ENCODE results near the gene B9D1. TPM values are rescaled to one million over a fixed set of nuclear protein-coding genes. Genes with fewer than 3 reads are reported as not detected.
A peak's percentile ranks its signal among the peaks of the same experiment; 100 is the strongest.

B9D1 gene
- total and polyA plus RNA-seq, 4 donors: 23.5 to 47.9 (median 26.0) TPM

DNA sequence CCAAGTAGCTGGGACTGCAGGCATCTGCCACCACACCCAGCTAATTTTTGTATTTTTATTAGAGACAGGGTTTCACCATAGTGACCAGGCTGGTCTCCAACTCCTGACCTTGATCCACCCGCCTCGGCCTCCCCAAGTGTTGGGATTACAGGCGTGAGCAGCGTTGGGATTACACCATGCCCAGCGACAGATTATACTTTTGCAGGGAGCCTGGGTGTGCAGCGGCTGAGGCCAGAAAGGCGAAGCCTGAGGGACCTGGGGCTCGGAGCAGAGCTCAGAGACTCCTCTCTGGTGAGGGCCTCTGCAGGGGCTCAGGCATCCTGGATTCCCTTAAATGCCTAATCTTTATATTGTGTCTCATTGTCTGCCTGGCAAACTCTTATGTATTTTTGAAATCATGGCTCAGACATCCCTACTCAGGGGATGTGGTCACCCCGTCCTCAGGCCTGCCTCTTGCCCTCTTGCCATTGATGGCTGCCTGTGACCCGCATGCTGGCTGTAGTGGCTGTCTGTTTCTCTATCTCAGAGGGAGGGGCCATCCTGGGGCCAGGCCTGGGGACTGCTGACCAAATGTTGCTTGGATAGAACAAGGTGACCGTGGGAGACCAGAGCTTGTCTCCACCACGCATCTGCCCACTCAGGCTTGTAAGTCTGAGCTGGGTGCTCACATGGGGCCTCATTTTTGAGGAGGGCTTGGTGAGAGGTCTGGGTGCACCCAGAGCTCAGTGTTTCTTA, 42.6 kb downstream of the B9D1 start:
- no peak overlapping the region for H3K9ac ChIP-seq (ENCODE audit: insufficient read depth in 1 of 2, low read length in 2 of 2)
- H3K27me3 ChIP-seq (ENCODE audit: control insufficient read depth in 3 of 3, insufficient read depth in 3 of 3, low read length in 2 of 3): no peaks in the 10 kb centered on the region
- WGBS, 2 donors: 94 to 96% methylated on average over 12 of the region's 12 CpGs
- TF ChIP-seq, protein P1, sequence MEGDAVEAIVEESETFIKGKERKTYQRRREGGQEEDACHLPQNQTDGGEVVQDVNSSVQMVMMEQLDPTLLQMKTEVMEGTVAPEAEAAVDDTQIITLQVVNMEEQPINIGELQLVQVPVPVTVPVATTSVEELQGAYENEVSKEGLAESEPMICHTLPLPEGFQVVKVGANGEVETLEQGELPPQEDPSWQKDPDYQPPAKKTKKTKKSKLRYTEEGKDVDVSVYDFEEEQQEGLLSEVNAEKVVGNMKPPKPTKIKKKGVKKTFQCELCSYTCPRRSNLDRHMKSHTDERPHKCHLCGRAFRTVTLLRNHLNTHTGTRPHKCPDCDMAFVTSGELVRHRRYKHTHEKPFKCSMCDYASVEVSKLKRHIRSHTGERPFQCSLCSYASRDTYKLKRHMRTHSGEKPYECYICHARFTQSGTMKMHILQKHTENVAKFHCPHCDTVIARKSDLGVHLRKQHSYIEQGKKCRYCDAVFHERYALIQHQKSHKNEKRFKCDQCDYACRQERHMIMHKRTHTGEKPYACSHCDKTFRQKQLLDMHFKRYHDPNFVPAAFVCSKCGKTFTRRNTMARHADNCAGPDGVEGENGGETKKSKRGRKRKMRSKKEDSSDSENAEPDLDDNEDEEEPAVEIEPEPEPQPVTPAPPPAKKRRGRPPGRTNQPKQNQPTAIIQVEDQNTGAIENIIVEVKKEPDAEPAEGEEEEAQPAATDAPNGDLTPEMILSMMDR (IDR thresholded peaks at IDR 0.05; ENCODE audit: control extremely low read depth, extremely low read depth): no peak
- H3K4me3 ChIP-seq: no peak overlapping the region
- no peaks in the 10 kb centered on the region for H3K9me3 ChIP-seq (ENCODE audit: control insufficient read depth in 4 of 4, insufficient read depth in 3 of 4, low read length in 3 of 4)
- no peak overlapping the region for H3K27ac ChIP-seq (ENCODE audit: low read depth in 1 of 2, low read length in 1 of 2)
- H3K36me3 ChIP-seq (ENCODE audit: control insufficient read depth in 4 of 4, insufficient read depth in 4 of 4, low read length in 4 of 4): peaks cover 0 to 5% (median 2%) of the 10 kb centered on the region in 4 donors
- ATAC-seq (ENCODE audit: insufficient read depth, low FRiP score): no peak
- peak in 1 of 3 donors; percentile 4 for DNase-seq
- H3K4me1 ChIP-seq (ENCODE audit: control insufficient read depth in 5 of 5, insufficient read depth in 5 of 5, low read length in 5 of 5): peaks cover 0 to 6% (median 0%) of the 10 kb centered on the region in 5 donors

DNA sequence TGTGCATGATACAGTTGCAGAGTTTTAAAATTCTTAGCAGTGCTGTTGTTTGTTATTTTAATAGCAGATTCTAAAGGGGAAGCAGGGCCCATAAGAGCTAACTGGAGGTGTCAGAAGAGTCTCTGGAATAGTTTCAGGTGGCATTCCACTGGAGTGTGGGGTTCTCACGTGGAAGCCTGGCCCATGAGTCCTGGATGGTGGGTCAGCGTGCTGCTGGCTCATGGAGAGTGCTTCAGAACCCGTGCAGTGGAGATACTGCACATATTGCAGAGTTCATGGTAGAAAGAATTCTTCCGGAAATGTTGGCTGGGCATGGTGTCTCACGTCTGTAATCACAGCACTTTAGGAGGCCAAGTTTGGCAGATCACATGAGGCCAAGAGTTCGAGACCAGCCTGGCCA, 43.9 kb downstream of the B9D1 start:
- Histone ChIP-seq H3K27me3 (ENCODE audit: control insufficient read depth in 3 of 3, insufficient read depth in 3 of 3, low read length in 2 of 3) (no peaks in the 10 kb centered on the region), H3K4me1 (ENCODE audit: control insufficient read depth in 5 of 5, insufficient read depth in 5 of 5, low read length in 5 of 5) (peaks cover 0 to 6% (median 0%) of the 10 kb centered on the region in 5 donors), H3K9ac (ENCODE audit: insufficient read depth in 1 of 2, low read length in 2 of 2) (no peak overlapping the region), H3K27ac (ENCODE audit: low read depth in 1 of 2, low read length in 1 of 2) (no peak overlapping the region), H3K4me3 (no peak overlapping the region), H3K9me3 (ENCODE audit: control insufficient read depth in 4 of 4, insufficient read depth in 3 of 4, low read length in 3 of 4) (no peaks in the 10 kb centered on the region), H3K36me3 (ENCODE audit: control insufficient read depth in 4 of 4, insufficient read depth in 4 of 4, low read length in 4 of 4) (peaks cover 0 to 6% (median 4%) of the 10 kb centered on the region in 4 donors)
- peak in 1 of 3 donors; percentile 2 for DNase-seq
- TF ChIP-seq, protein P1 (IDR thresholded peaks at IDR 0.05; ENCODE audit: control extremely low read depth, extremely low read depth): no peak
- ATAC-seq (ENCODE audit: insufficient read depth, low FRiP score): no peak
- WGBS, 2 donors: 83 to 88% methylated on average over 6 of the region's 6 CpGs

DNA sequence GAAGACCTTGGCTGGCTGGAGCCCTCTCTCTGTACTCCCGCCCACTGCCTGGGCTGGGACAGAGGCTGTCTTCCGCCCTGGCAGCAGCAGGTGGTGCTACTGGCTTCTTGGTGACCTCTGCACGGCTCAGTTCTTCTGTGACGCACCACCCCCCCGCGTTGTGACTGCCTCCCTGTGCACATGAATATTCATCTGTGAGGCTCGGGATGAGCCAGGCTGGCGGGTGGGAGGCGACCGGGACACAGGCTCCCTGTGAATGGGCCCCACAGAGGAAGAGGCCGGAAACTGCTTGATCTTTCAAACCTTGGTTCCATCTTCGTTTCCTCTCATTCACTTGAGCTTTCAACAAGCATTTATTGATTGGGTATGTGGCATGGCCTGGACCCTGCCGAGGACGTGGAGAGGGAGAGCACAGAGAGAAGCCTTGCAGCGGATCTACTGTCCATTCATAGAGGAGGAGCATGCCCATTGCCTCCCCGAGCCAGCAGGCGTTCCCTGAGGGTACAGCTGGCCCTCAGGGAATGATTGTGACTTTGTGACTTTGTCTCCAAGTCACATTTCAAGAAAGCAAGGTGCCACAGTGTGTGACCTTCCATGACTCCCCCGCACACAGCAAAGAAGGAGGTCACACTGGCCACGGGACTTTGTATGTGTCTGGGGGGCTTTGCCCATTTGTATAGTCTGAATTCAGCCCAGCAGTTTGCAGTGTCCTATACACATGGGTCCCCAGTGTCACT, 45.0 kb downstream of the B9D1 start:
- 65 to 68% methylated on average over 19 of the region's 19 CpGs for WGBS, 2 donors
- TF ChIP-seq, protein P1 (IDR thresholded peaks at IDR 0.05; ENCODE audit: control extremely low read depth, extremely low read depth): peak; percentile 16
- ATAC-seq (ENCODE audit: insufficient read depth, low FRiP score): peak; percentile 70
- H3K4me3 ChIP-seq: no peak overlapping the region
- H3K36me3 ChIP-seq (ENCODE audit: control insufficient read depth in 4 of 4, insufficient read depth in 4 of 4, low read length in 4 of 4): peaks cover 0 to 17% (median 12%) of the 10 kb centered on the region in 4 donors
- H3K4me1 ChIP-seq (ENCODE audit: control insufficient read depth in 5 of 5, insufficient read depth in 5 of 5, low read length in 5 of 5): peaks cover 0 to 6% (median 0%) of the 10 kb centered on the region in 5 donors
- no peaks in the 10 kb centered on the region for H3K9me3 ChIP-seq (ENCODE audit: control insufficient read depth in 4 of 4, insufficient read depth in 3 of 4, low read length in 3 of 4)
- H3K27me3 ChIP-seq (ENCODE audit: control insufficient read depth in 3 of 3, insufficient read depth in 3 of 3, low read length in 2 of 3): no peaks in the 10 kb centered on the region
- DNase-seq: peak; percentile 51 to 70 (median 61)
- no peak overlapping the region for H3K9ac ChIP-seq (ENCODE audit: insufficient read depth in 1 of 2, low read length in 2 of 2)
- H3K27ac ChIP-seq (ENCODE audit: low read depth in 1 of 2, low read length in 1 of 2): peak overlapping the region in 1 of 2 donors; percentile 38
